HEK293T (cell line): ENCODE measurements around the gene CELF2.

Experiments used
- ELF4 ChIP-seq: fragments of 450-650 bp; IDR thresholded peaks from 2 replicates; pipeline ENCODE4 v1.6.1; 2017; ENCODE audit warnings: antibody characterized with exemption
- FOXK2 ChIP-seq: fragments of 450-650 bp; IDR thresholded peaks from 2 replicates; pipeline ENCODE4 v1.6.1; 2016; ENCODE audit warnings: mild to moderate bottlenecking
- NFRKB ChIP-seq: fragments of 450-650 bp; IDR thresholded peaks from 2 replicates; pipeline ENCODE4 v1.6.1; 2016; ENCODE audit warnings: mild to moderate bottlenecking, moderate library complexity
- SP1 ChIP-seq: fragments of 450-650 bp; IDR thresholded peaks from 2 replicates; pipeline ENCODE4 v1.6.1; 2017
- TF ChIP-seq, protein P1 (sequence below): fragments of 450-650 bp; IDR thresholded peaks from 2 replicates; pipeline ENCODE4 v1.6.1; 2016

DNA sequence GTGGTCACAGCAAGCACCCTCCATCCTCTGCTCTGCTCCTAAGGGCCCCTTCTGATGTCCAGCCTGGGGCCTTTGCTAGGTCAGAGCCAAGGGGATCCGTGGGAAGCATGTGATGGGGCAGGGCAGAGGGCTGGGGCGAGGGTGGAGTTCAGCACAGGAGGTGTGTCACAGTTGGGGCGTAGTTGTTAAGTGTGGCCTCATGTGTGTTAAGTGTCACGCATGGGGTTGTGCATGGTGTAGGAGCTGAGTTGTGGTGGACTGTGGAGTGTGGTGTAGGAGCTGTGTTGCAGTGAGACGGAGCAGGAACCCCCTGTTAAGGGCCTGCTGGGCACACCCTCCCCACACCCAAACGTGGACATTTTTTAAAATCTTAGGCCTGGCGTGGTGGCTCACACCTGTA lies 345.8 kb downstream of the CELF2 start:
- TF ChIP-seq, protein P1, sequence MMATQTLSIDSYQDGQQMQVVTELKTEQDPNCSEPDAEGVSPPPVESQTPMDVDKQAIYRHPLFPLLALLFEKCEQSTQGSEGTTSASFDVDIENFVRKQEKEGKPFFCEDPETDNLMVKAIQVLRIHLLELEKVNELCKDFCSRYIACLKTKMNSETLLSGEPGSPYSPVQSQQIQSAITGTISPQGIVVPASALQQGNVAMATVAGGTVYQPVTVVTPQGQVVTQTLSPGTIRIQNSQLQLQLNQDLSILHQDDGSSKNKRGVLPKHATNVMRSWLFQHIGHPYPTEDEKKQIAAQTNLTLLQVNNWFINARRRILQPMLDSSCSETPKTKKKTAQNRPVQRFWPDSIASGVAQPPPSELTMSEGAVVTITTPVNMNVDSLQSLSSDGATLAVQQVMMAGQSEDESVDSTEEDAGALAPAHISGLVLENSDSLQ, result no peak
- TF ChIP-seq NFRKB, result no peak
- TF ChIP-seq FOXK2, result no peak
- no peak for TF ChIP-seq ELF4
- no peak for TF ChIP-seq SP1
